GM12872 (cell line): ENCODE results near the gene STN1.

Source experiments
- CTCF ChIP-seq: IDR thresholded peaks from 3 replicates; pipeline ENCODE4 v1.5.1; 2011; ENCODE audit warnings: low read depth, mild to moderate bottlenecking, low read length, moderate library complexity; ENCODE audit not compliant: insufficient read depth

The STN1 gene

DNA sequence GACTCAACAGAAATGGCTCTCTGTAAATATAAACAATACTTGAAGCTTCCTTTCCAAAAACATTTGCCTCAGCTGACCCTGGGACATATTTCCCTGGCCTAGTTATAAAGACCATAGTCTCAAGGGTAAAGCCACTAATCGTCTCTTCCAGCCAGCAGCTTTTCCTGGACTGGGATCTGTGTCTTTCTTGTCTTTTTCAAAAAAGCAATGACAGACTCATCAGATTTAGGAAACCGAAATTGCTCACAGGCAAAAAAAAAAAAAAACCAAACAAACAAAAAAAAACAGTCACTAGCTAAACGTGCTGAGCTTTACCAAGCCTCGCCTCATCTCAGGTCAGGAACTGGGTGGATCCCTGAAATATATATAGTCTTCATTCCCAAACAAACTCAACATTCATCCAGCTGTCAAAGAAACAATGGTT is 23.5 kb downstream of the STN1 start:
- no peak for TF ChIP-seq CTCF

- no peak for TF ChIP-seq CTCF
Observed at GRCh38 chr10:103893817-103894216, 24.2 kb downstream of the STN1 start.

DNA sequence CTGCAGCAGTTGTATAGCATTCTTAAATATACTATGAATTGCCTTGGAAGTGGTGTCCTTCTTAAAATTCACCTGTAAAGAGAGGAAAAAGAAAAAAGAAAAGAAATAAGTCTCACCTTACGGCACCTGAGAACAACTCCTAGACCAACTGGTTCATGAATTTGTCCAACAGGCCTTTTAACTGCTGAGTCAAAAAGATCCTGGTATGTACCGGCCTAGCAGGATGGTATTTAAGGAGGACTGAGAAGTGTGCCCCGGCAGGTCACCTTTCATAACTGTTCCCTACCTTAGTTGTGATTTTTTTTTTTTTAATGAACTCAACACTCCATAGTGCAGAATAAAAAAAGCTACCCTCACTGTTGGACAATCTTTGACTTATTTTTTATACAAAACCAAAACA is 25.8 kb downstream of the STN1 start:
- TF ChIP-seq CTCF: no peak

DNA sequence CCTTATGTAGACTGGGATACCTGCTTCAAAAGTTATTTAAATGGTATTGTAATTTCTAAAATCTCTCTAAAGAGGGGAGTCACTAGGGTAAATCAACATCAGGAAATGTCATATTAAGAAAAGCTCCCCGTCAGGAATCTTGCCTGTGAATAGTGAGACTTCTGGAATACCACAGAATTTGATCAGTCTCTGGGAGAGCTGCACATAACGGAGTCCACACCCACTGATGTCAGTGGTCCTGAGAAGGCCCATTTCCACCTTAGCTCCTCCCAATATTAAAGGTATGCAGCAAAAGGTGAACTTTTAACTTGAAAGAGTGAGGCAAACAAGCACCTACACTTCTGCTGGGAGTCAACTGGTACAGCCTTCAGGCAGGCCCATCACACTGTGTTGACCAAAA is 27.3 kb downstream of the STN1 start:
- TF ChIP-seq CTCF: no peak

DNA sequence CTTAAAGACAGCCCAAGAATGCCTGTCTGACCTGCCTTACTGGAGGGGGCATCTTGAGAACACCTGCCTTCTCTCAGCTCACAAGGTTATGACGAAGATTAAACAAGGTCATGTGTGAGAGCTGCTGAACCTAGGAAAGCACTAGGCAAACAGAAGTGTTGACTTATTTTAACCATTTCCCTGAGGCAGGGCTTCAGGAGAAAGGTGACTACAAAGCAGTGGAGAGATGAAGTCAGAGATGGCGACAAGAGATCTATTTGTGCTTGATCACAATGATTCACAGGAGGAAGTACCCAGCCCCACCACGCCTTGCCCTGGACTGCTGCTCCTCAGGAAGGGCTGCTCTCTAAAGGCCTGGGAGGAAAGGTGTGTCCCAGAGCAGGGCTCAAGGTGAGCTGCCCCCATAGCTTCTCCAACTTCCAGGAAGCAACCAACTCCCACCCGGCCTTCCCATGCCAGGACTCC is 27.8 kb downstream of the STN1 start:
- TF ChIP-seq CTCF: no peak

GRCh38 chr10:103889121-103889720 is 28.8 kb downstream of the STN1 start:
- TF ChIP-seq CTCF: no peak

DNA sequence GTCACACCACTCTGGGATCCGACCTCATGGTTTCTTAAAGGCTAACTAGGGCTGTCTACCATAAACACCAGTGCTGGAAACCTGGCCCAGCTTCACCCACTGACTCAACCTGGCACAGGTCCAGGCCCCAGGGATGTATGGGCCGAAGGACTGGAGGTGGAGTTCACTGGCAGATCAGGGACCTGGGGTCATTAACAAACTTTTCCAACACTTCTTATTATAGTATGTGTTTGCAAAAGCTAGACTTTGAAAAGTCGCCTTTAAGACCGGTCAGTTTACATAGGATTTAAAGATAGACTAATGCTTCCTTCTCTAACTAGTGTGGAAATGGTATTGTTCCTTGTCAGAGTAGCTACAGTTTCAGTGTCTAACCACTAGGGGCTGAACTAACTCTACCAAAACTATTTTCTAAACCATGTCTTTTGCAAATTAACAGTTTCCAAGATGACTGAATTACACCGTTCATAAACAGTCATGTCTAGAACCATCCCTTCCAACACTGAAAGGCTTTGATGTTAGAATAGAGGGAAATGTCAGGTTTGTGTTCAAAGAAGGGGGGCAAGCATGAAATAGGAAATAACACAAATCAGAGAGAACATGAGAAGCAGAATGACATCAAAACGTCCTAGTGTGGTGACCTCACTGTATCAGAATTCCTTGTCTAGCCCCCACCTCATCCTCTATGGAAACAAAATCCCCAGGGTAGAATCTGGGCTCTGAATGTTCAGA is 29.7 kb downstream of the STN1 start:
- peak; percentile 89 for TF ChIP-seq CTCF
